Uterus (tissue), 4 donors: ENCODE data around the gene CEACAM16. TPM values are rescaled to one million over a fixed set of nuclear protein-coding genes. Genes with fewer than 3 reads are reported as not detected.

ENCODE experiments used
- DNase-seq, 2 donors: peaks; one replicate each; pipeline ENCODE4 v3.0.0-alpha.2; 2019 to 2020
- H3K27ac ChIP-seq, 2 donors: fragments of 200-600 bp; sonication (generic); 1 replicate in 1 of 2; 2 replicates in 1 of 2; pipeline ENCODE4 v1.5.1; 2016 to 2018
- H3K27me3 ChIP-seq, 2 donors: fragments of 200-600 bp; sonication (generic); one replicate each; pipeline ENCODE4 v1.5.1; 2018 to 2019; ENCODE audit warnings: control low read depth in 1 of 2
- H3K36me3 ChIP-seq, 2 donors: fragments of 200-600 bp; sonication (generic); one replicate each; pipeline ENCODE4 v1.5.1; 2019; ENCODE audit warnings: control low read depth in 1 of 2
- H3K4me1 ChIP-seq, 2 donors: fragments of 200-600 bp; sonication (generic); one replicate each; pipeline ENCODE4 v1.5.1; 2018 to 2019; ENCODE audit warnings: control low read depth in 1 of 2
- H3K4me3 ChIP-seq, 2 donors: fragments of 200-600 bp; sonication (generic); 1 replicate in 1 of 2; 2 replicates in 1 of 2; pipeline ENCODE4 v1.5.1; 2018 to 2019; ENCODE audit warnings: mild to moderate bottlenecking in 1 of 2
- H3K9me3 ChIP-seq, 2 donors: fragments of 200-600 bp; sonication (generic); one replicate each; pipeline ENCODE4 v1.5.1; 2019; ENCODE audit warnings: control low read depth in 1 of 2
- CTCF ChIP-seq, 4 experiments: fragments of 200-600 bp in 2 of 4; fragments of 450-650 bp in 2 of 4; sonication (generic) in 2 of 4; IDR thresholded peaks; one replicate each; pipeline ENCODE4 v1.5.1; 2016 to 2019; ENCODE audit warnings: antibody characterized with exemption in 4 of 4, mild to moderate bottlenecking in 2 of 4, moderate library complexity in 1 of 4
- POLR2A ChIP-seq, 2 donors: fragments of 450-650 bp; IDR thresholded peaks; one replicate each; pipeline ENCODE4 v1.6.1; 2016; ENCODE audit warnings: antibody characterized with exemption in 2 of 2, mild to moderate bottlenecking in 1 of 2, moderate library complexity in 1 of 2
- intact Hi-C: fragments of 100-400 bp; cut with DNase I; formaldehyde crosslinking; loops from one replicate; pipeline ENCODE4 v1.15.1; 2023; ENCODE audit warnings: low total_unique reads
- total RNA-seq, 4 donors: library from RNA; depleted of rRNA in 3 of 4; stranded (reverse); fragments of >200 nt in 3 of 4; gene quantifications; one replicate each; pipeline versions ENCODE4 v1.1.0 to v1.2.4, GENCODE V29; 2014 to 2023
- donor health status: DM: yes; HTN: yes; CAD: no.

CEACAM16 gene
- total RNA-seq, 4 donors from 2014 or later: not detected

- TF ChIP-seq CTCF (IDR thresholded peaks at IDR 0.05) (no peak), POLR2A (IDR thresholded peaks at IDR 0.05) (no peak)
- no peak overlapping the region for H3K4me3 ChIP-seq
- H3K27me3 ChIP-seq: no peaks in the 10 kb centered on the region
- H3K27ac ChIP-seq: peak overlapping the region; percentile 85 to 90
- DNase-seq: peak in 1 of 2 donors; percentile 32
- H3K4me1 ChIP-seq: peaks cover 7 to 10% of the 10 kb centered on the region in 2 donors
- H3K36me3 ChIP-seq: no peaks in the 10 kb centered on the region
- intact Hi-C loops: no loop called here
- no peaks in the 10 kb centered on the region for H3K9me3 ChIP-seq
Measured at GRCh38 chr19:44742330-44743061, 43.5 kb downstream of the CEACAM16 start.

GRCh38 chr19:44744871-44745332 lies 46.0 kb downstream of the CEACAM16 start:
- Histone ChIP-seq H3K4me3 (no peak overlapping the region), H3K27ac (peak overlapping the region; percentile 91 to 94), H3K4me1 (peaks cover 7 to 10% of the 10 kb centered on the region in 2 donors), H3K36me3 (no peaks in the 10 kb centered on the region), H3K9me3 (no peaks in the 10 kb centered on the region), H3K27me3 (no peaks in the 10 kb centered on the region)
- DNase-seq: no peak
- TF ChIP-seq POLR2A (IDR thresholded peaks at IDR 0.05) (no peak), CTCF (IDR thresholded peaks at IDR 0.05) (no peak)
- intact Hi-C loops: no loop called here

GRCh38 chr19:44745341-44745831 lies 46.4 kb downstream of the CEACAM16 start:
- peak; percentile 78 to 85 for DNase-seq
- Histone ChIP-seq H3K27ac (peak overlapping the region; percentile 91 to 94), H3K27me3 (no peaks in the 10 kb centered on the region), H3K36me3 (no peaks in the 10 kb centered on the region), H3K4me3 (no peak overlapping the region), H3K4me1 (peaks cover 7 to 10% of the 10 kb centered on the region in 2 donors), H3K9me3 (no peaks in the 10 kb centered on the region)
- no peak for TF ChIP-seq CTCF (IDR thresholded peaks at IDR 0.05)
- TF ChIP-seq POLR2A (IDR thresholded peaks at IDR 0.05): peak in 1 of 2 donors; percentile 17
- intact Hi-C loops: no loop called here

DNA sequence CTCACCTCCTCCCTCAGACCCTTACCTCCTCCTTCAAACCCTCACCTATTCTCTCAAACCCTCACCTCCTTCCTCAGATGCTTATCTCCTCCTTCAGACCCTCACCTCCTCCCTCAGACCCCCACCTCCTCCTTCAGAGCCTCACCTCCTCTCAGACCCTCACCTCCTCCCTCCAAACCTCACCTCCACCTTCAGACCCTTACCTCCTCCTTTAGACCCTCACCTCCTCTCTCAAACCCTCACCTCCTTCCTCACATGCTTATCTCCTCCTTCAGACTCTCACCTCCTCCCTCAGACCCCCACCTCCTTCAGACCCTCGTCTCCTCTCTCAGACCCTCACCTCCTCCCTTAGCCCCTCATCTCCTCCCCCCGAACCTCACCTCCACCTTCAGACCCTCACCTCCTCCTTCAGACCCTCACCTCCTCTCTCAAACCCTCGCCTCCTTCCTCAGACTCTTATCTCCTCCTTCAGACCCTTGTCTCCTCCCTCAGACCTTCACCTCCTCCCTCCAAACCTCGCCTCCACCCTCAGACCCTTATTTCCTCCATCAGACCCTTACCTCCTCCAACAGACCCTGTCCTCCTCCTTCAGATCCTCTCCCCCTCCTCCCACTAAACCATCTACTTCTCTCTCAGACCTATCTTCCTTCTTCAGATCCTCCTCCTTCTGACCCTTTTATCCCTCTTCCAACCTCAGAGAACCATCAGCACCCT lies 47.1 kb downstream of the CEACAM16 start:
- peak overlapping the region; percentile 91 to 94 for H3K27ac ChIP-seq
- H3K36me3 ChIP-seq: no peaks in the 10 kb centered on the region
- no peak overlapping the region for H3K4me3 ChIP-seq
- no peak for DNase-seq
- TF ChIP-seq POLR2A (IDR thresholded peaks at IDR 0.05) (no peak), CTCF (IDR thresholded peaks at IDR 0.05) (no peak)
- no peaks in the 10 kb centered on the region for H3K9me3 ChIP-seq
- H3K27me3 ChIP-seq: no peaks in the 10 kb centered on the region
- intact Hi-C loops: no loop called here
- peaks cover 7 to 10% of the 10 kb centered on the region in 2 donors for H3K4me1 ChIP-seq

DNA sequence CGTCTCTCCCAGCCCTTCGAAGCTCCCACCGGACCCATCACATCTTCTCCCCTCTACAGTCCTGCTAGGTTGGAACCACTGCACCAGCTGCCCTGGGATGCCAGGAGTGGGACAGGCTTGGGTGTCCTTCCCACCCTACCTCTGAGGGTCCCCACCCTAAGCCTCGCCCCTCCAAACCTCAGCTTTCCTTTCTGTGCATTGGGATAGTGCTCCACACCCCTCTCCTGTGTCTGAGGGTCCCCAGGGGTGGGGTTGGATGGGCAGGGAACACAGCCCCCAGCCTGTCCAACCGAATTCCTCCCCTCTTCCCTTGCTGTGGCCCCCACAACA lies 47.6 kb downstream of the CEACAM16 start:
- no peak for DNase-seq
- no peak overlapping the region for H3K4me3 ChIP-seq
- TF ChIP-seq POLR2A (IDR thresholded peaks at IDR 0.05): no peak
- TF ChIP-seq CTCF (IDR thresholded peaks at IDR 0.05): no peak

More for the DNA sequence above, 47.6 kb downstream of the CEACAM16 start:
- intact Hi-C loops: no loop called here
- Histone ChIP-seq H3K4me1 (peaks cover 7 to 10% of the 10 kb centered on the region in 2 donors), H3K27me3 (no peaks in the 10 kb centered on the region), H3K36me3 (no peaks in the 10 kb centered on the region), H3K27ac (peak overlapping the region; percentile 91 to 94), H3K9me3 (no peaks in the 10 kb centered on the region)
